ENCODE measurements around the gene MRPL12.

MRPL12 gene

DNA sequence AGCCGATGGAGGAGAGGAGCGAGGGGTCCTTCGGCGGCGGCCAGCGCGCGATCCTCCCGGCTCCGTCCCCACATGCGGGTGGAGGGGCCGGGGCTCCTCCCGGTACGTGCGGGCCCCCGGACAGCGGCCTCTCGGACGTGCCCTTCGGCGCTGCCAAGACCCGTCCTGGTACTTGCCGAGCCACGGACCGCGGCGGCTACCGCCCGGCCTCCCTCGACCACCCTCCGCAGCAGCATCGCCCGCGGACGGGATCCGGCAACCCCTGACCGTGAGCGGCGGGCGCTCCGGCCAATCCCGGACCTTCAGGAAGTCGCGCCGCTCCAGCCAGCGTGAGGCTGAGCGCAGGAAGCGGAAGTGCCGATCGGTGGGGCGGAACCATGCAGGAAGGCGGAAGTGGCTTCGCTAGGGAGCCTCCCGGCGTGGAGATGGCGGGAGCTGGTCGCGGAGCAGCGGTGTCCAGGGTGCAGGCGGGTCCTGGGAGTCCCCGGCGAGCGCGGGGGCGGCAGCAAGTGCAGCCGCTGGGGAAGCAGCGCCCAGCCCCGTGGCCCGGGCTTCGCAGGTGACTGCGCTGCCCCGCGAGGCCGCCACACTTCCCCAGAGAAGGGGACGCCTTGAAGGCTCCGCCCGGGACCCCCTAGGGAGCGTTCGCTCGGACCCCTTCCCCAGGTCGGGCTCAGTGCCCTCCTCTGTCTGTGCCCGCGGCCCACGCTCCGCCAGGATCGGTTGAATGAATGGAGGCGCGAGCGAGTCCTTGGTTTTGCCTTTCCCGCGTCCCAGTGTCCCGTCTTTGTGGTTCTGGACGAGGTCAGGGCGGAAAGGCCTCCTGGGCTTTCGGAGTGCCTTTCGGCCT is 36.6 kb upstream of the MRPL12 start, which contains the start of the genes CCDC137 and OXLD1:
CCDC137 (plus strand) TSS at position 396 of the 850 bp plus-strand sequence; CDS start at position 426, 30 bp downstream.
OXLD1 (minus strand) TSS at position 264 of the 850 bp plus-strand sequence; CDS start at position 236, 28 bp downstream.
- TF ChIP-seq, protein P1, sequence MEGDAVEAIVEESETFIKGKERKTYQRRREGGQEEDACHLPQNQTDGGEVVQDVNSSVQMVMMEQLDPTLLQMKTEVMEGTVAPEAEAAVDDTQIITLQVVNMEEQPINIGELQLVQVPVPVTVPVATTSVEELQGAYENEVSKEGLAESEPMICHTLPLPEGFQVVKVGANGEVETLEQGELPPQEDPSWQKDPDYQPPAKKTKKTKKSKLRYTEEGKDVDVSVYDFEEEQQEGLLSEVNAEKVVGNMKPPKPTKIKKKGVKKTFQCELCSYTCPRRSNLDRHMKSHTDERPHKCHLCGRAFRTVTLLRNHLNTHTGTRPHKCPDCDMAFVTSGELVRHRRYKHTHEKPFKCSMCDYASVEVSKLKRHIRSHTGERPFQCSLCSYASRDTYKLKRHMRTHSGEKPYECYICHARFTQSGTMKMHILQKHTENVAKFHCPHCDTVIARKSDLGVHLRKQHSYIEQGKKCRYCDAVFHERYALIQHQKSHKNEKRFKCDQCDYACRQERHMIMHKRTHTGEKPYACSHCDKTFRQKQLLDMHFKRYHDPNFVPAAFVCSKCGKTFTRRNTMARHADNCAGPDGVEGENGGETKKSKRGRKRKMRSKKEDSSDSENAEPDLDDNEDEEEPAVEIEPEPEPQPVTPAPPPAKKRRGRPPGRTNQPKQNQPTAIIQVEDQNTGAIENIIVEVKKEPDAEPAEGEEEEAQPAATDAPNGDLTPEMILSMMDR (IDR thresholded peaks at IDR 0.05; ENCODE audit: low read depth, low read length) = no peak

DNA sequence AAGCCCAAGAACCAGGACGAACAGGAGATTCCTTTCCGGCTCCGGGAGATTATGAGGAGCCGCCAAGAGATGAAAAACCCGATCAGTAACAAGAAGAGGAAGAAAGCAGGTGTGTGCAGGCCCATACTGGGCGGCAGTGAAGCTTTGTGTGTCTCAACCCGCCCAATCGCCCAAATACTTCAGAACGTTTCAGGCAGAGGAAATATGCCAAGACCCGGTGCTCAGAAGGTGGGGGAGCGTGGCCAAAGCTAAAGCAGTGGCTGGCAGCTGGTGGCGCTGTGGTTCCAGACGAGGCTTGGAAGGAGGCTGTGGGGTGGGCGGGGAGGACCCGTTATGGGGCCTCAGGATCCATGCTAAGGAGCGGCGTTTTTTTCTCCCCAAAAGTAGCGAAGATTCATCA is 35.4 kb upstream of the MRPL12 start:
- H3K4me1 ChIP-seq = no peaks in the 10 kb centered on the region
- TF ChIP-seq, protein P1 (IDR thresholded peaks at IDR 0.05; ENCODE audit: low read depth, low read length) = no peak
- DNase-seq = no peak
- H3K27me3 ChIP-seq = no peaks in the 10 kb centered on the region
- no peaks in the 10 kb centered on the region for H3K9me3 ChIP-seq
- H3K36me3 ChIP-seq = peaks cover 50% of the 10 kb centered on the region
- H3K4me3 ChIP-seq (ENCODE audit: low read depth, low read length) = peak overlapping the region; percentile 78; the same call in 1 of the 2 replicates

More for the DNA sequence above, 36.6 kb upstream of the MRPL12 start, which contains the start of the genes CCDC137 and OXLD1:
- H3K27me3 ChIP-seq = no peaks in the 10 kb centered on the region
- peak; percentile 98 for DNase-seq
- H3K4me3 ChIP-seq (ENCODE audit: low read depth, low read length) = peak within 1 kb of the TSS; percentile 78
- H3K4me1 ChIP-seq = no peaks in the 10 kb centered on the region
- peaks cover 39% of the 10 kb centered on the region for H3K36me3 ChIP-seq
- H3K9me3 ChIP-seq = no peaks in the 10 kb centered on the region

DNA sequence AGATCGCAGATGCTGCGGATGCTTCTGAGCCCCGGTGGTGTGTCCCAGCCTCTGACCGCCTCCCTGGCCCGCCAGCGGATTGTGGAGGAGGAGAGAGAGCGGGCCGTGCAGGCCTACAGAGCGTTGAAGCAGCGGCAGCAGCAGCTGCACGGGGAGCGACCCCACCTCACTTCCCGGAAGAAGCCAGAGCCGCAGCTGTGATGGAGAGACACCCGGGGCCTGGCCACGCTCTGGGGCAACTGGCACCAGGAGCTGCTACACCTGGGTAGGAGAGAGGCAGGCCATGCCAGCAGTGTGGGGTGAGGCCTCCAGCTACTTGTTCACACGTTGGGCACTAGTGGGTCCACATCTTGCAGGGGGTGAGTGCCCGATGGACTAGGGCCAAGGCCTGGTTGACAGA is 30.7 kb upstream of the MRPL12 start:
- no peak for DNase-seq
- no peak overlapping the region for H3K4me3 ChIP-seq (ENCODE audit: low read depth, low read length)
- no peaks in the 10 kb centered on the region for H3K4me1 ChIP-seq
- TF ChIP-seq, protein P1 (IDR thresholded peaks at IDR 0.05; ENCODE audit: low read depth, low read length) = no peak
- H3K27me3 ChIP-seq = no peaks in the 10 kb centered on the region
- H3K9me3 ChIP-seq = no peaks in the 10 kb centered on the region
- H3K36me3 ChIP-seq = peaks cover 43% of the 10 kb centered on the region

DNA sequence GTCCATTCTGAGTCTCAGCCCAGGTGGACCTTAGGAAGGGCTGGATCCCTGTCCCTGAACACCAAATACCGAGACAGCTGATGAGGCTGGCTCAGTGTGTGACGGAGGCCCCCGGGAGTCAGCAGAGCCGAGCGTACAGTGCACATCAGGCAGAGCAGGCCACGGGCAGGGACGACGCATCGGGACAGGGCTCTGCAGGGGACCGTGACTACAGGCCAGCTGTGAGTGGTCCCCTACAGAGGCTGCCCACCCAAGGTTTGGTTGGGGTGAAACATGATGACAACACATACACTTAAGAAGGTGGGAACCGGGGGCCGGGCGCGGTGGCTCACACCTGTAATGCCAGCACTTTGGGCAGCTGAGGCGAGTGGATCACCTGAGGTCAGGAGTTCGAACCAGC is 30.2 kb upstream of the MRPL12 start:
- no peak for DNase-seq
- no peaks in the 10 kb centered on the region for H3K27me3 ChIP-seq
- peaks cover 41% of the 10 kb centered on the region for H3K36me3 ChIP-seq
- H3K9me3 ChIP-seq = no peaks in the 10 kb centered on the region
- TF ChIP-seq, protein P1 (IDR thresholded peaks at IDR 0.05; ENCODE audit: low read depth, low read length) = no peak
- H3K4me3 ChIP-seq (ENCODE audit: low read depth, low read length) = no peak overlapping the region
- no peaks in the 10 kb centered on the region for H3K4me1 ChIP-seq

DNA sequence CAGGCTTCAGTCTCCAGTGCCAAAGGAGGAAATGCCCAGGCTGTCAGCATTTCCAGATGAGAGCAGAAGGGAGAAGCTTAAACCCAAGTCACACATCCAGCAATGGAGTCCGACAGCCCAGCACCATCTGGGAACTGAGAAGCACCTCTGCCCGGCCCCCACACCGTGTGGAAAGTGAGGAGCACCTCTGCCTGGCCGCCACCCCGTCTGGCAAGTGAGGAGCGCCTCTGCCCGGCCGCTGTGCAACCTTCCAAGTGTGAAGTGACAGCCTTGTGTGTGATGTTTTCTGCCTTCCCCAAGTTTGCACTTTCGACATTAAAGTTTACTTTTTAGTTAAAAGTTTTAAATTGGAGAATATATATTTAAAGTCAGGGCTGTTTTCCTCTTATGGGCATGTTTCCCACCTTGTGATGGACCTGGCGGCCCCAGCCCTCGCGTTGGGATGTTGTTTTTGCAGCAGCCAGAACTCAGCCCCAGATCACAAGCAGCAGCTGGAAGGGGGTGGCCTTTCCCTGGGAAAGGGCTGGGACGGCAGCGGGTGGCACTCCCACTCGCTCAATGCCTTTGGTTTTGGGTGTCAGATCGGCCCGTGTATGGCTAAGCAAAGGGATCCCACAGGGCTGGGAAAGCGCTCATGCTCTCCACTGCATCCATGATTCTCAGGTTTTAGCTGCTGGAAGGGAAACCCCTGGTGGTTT is 29.5 kb upstream of the MRPL12 start:
- no peak for DNase-seq
- no peaks in the 10 kb centered on the region for H3K4me1 ChIP-seq
- peaks cover 35% of the 10 kb centered on the region for H3K36me3 ChIP-seq
- H3K9me3 ChIP-seq = no peaks in the 10 kb centered on the region
- no peak overlapping the region for H3K4me3 ChIP-seq (ENCODE audit: low read depth, low read length)
- TF ChIP-seq, protein P1 (IDR thresholded peaks at IDR 0.05; ENCODE audit: low read depth, low read length) = no peak
- no peaks in the 10 kb centered on the region for H3K27me3 ChIP-seq
